ENCODE data around the gene LRRN3.
"Not testable (repeated sequence)": the region's sequence is repeated elsewhere in the genome, so short reads cannot be mapped to it uniquely, and the experiment has no call there.

Gene LRRN3

GRCh38 chr7:111090846-111091245 is at the start of gene LRRN3:
Gene LRRN3, plus strand, starts transcription at chr7:111091127. Its CDS starts 31,646 bp downstream, at chr7:111122773.
- peak; percentile 66 for DNase-seq

GRCh38 chr7:111041577-111041976 is 49.4 kb upstream of the LRRN3 start:
- no peak for DNase-seq

- no peak for DNase-seq
Observed at GRCh38 chr7:111042842-111043241, 48.1 kb upstream of the LRRN3 start.

- DNase-seq, result no peak
Observed at GRCh38 chr7:111043561-111043960, 47.4 kb upstream of the LRRN3 start.

- no peak for DNase-seq
Observed at GRCh38 chr7:111045449-111045848, 45.5 kb upstream of the LRRN3 start.

- no peak for DNase-seq
Observed at GRCh38 chr7:111047595-111047994, 43.3 kb upstream of the LRRN3 start.

GRCh38 chr7:111049971-111050680 is 40.8 kb upstream of the LRRN3 start:
- no peak for DNase-seq

- no peak for DNase-seq
Observed at GRCh38 chr7:111050875-111051416, 40.0 kb upstream of the LRRN3 start.

GRCh38 chr7:111051832-111052231 is 39.1 kb upstream of the LRRN3 start:
- DNase-seq, result no peak

GRCh38 chr7:111053035-111053434 is 37.9 kb upstream of the LRRN3 start:
- no peak for DNase-seq

- no peak for DNase-seq
Observed at GRCh38 chr7:111056371-111056770, 34.6 kb upstream of the LRRN3 start.

- DNase-seq, result no peak
Observed at GRCh38 chr7:111057066-111057465, 33.9 kb upstream of the LRRN3 start.

GRCh38 chr7:111059833-111060232 is 31.1 kb upstream of the LRRN3 start:
- DNase-seq, result no peak

- no peak for DNase-seq
Observed at GRCh38 chr7:111063166-111063565, 27.8 kb upstream of the LRRN3 start.

- no peak for DNase-seq
Observed at GRCh38 chr7:111067251-111067650, 23.7 kb upstream of the LRRN3 start.

GRCh38 chr7:111067682-111068081 is 23.2 kb upstream of the LRRN3 start:
- no peak for DNase-seq

GRCh38 chr7:111068618-111069017 is 22.3 kb upstream of the LRRN3 start:
- DNase-seq, result no peak

- DNase-seq, result no peak
Observed at GRCh38 chr7:111071556-111071955, 19.4 kb upstream of the LRRN3 start.

- not testable (repeated sequence) for DNase-seq
Observed at GRCh38 chr7:111072658-111073057, 18.3 kb upstream of the LRRN3 start.

GRCh38 chr7:111074071-111074747 is 16.7 kb upstream of the LRRN3 start:
- no peak for DNase-seq

GRCh38 chr7:111074748-111075146 is 16.2 kb upstream of the LRRN3 start:
- no peak for DNase-seq

GRCh38 chr7:111075498-111075897 is 15.4 kb upstream of the LRRN3 start:
- no peak for DNase-seq

GRCh38 chr7:111076205-111076604 is 14.7 kb upstream of the LRRN3 start:
- no peak for DNase-seq

GRCh38 chr7:111077001-111077400 is 13.9 kb upstream of the LRRN3 start:
- no peak for DNase-seq

Measured in COR-L47 (cell line).